GM20000 (cell line): Measurements from ENCODE around the gene NAA35.
"Not testable (repeated sequence)": the region's sequence is repeated elsewhere in the genome, so short reads cannot be mapped to it uniquely, and the experiment has no call there.

ENCODE experiments used
- DNase-seq: peaks from one replicate; pipeline ENCODE4 v3.0.0; 2012; ENCODE audit warnings: low spot score
- TF ChIP-seq, protein P1 (sequence below): IDR thresholded peaks from 2 replicates; pipeline ENCODE4 v1.5.1; 2012; ENCODE audit warnings: mild to moderate bottlenecking, control low read depth; ENCODE audit errors: extremely low read depth, missing control alignments

Gene NAA35

DNA sequence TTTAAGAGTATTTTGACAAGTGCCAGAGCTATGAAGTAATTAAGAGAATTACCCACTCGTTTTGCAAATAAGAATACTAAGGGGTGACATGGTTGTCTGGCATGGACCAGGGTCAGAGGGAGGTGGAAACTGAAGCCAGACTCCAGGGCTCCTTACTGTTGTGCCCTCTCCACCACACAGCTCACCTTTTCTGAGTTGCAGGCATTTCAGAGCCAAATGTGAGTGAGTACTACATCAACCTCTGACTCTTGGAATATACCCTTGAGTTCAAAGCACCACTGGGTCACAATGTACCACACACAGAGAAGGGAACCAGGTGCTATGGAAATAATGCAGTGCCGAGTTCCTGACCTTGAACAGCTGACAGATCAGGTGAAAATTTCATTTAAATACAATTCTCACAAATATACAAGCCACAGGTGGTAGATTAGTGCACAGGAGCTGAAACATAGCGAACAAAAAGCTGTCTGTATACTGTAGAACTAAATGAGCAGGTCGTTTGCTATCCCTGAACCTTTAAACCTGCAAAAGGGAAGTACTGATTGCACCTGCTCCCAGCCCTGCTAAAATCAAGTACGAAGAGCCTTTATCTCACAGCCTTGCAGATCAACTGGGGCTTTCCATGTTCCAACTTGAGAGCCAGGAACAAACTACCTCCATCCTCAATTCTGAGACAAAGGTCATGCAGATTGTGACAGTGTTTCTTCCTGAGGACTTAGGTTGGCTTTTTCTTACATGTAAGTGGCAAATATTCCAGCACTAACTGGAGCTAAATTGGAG is 101.4 kb downstream of the NAA35 start:
- TF ChIP-seq, protein P1, sequence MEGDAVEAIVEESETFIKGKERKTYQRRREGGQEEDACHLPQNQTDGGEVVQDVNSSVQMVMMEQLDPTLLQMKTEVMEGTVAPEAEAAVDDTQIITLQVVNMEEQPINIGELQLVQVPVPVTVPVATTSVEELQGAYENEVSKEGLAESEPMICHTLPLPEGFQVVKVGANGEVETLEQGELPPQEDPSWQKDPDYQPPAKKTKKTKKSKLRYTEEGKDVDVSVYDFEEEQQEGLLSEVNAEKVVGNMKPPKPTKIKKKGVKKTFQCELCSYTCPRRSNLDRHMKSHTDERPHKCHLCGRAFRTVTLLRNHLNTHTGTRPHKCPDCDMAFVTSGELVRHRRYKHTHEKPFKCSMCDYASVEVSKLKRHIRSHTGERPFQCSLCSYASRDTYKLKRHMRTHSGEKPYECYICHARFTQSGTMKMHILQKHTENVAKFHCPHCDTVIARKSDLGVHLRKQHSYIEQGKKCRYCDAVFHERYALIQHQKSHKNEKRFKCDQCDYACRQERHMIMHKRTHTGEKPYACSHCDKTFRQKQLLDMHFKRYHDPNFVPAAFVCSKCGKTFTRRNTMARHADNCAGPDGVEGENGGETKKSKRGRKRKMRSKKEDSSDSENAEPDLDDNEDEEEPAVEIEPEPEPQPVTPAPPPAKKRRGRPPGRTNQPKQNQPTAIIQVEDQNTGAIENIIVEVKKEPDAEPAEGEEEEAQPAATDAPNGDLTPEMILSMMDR: no peak
- no peak for DNase-seq

DNA sequence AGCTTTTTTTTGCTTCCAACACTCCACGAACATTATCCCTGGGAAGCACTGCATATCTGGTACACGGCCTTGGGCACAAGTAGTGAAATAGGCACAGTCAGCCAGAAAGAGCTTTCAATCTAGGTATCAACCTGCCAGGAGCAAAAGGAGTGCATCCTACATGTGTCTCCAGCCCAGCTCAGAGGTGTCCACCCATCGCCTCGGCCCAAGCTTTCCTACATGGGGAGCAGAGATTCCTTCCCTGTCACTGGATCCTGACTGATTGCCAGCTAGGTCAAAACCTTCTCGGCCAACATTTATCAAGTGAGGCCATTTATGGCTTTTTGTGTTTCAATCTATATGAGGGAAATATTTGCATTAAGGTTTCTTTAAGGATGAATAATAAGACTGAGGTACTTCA is 102.6 kb downstream of the NAA35 start:
- TF ChIP-seq, protein P1: no peak

GRCh38 chr9:86043999-86044398 is 103.1 kb downstream of the NAA35 start:
- no peak for DNase-seq

More for the DNA sequence above, 102.6 kb downstream of the NAA35 start:
- DNase-seq: no peak

GRCh38 chr9:86045654-86046053 is 104.7 kb downstream of the NAA35 start:
- TF ChIP-seq, protein P1: no peak
- no peak for DNase-seq

More at GRCh38 chr9:86043999-86044398, 103.1 kb downstream of the NAA35 start:
- TF ChIP-seq, protein P1: no peak

- no peak for DNase-seq
- TF ChIP-seq, protein P1: no peak
Measured at GRCh38 chr9:86046071-86046636, 105.2 kb downstream of the NAA35 start.

DNA sequence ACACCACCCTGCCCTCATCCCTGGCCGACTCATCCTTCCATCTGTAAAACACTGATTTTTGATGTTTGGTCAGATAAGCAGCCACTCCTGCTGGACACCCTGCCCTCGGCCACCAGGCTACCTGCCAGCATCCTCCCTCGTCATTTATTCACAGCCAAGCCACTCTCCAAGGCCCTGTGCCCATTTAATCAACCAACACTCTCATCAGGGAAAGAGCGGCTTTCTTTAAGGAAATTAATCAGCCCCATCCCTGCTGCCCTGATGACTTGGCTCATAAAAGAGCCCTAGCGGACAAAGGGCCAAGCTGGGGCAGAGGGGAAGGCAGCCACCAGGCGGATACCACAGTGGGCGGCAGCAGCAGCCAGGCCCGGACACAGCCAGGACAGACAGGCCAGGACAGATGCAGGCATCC is 106.0 kb downstream of the NAA35 start:
- no peak for DNase-seq
- TF ChIP-seq, protein P1: no peak

DNA sequence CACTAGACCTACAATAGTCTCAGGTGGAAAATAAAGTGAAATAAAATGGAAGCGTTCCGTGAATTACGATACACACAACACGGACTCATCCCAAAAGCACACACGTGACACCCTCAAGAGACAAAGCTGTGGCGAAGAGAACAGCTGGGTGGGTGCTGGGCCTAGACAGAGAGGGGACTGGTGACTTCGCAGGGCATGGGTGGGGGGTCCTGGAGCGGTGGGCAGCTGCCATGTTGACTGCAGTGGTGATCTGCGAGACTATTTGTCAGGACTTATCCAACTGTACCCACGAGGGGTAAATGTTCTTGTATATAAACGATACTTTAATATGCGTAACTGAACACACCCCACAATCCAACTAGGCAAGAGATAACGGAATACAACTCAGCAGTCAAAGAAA is 106.4 kb downstream of the NAA35 start:
- TF ChIP-seq, protein P1: no peak
- DNase-seq: no peak

DNA sequence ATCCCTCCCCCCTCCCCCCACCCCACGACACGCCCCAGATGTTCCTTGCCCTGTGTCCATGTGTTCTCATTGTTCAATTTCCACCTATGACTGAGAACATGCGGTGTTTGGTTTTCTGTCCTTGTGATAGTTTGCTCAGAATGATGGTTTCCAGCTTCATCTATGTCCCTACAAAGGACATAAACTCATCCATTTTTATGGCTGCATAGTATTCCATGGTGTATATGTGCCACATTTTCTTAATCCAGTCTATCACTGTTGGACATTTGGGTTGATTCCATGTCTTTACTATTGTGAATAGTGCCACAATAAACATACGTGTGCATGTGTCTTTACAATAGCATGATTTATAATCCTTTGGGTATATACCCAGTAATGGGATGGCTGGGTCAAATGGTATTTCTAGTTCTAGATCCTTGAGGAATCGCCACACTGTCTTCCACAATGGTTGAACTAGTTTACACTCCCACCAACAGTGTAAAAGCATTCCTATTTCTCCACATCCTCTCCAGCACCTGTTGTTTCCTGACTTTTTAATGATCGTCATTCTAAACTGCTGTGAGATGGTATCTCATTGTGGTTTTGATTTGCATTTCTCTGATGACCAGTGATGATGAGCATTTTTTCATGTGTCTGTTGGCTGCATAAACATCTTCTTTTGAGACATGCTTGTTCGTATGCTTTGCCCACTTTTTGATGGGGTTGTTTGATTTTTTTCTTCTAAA is 107.2 kb downstream of the NAA35 start:
- DNase-seq: not testable (repeated sequence)
